GM23338 (cell line): Measurements from ENCODE around the gene MTCL1. TPM values are rescaled to one million over a fixed set of nuclear protein-coding genes. Genes with fewer than 3 reads are reported as not detected.

Experiments
- ATAC-seq: fragments of 200-7000 bp; cut with Tn5 transposase; 3 replicates; pipeline ENCODE4 v1.9.1; 2020
- DNase-seq: peaks from one replicate; pipeline ENCODE4 v3.0.0-alpha.2; 2015; ENCODE audit warnings: low spot score
- H2AFZ ChIP-seq: fragments of 200-600 bp; sonication (generic); 2 replicates; pipeline ENCODE4 v1.8.0; 2016; ENCODE audit warnings: antibody characterized with exemption, mild to moderate bottlenecking, moderate library complexity
- H3F3A ChIP-seq: fragments of 200-600 bp; sonication (generic); replicated peaks from 2 replicates; pipeline ENCODE4 v1.8.0; 2017; ENCODE audit warnings: antibody characterized with exemption, mixed run types, low read depth
- H3K27ac ChIP-seq: fragments of 200-600 bp; sonication (generic); 2 replicates; pipeline ENCODE4 v1.6.1; 2016; ENCODE audit warnings: low read depth
- H3K27me3 ChIP-seq: fragments of 200-600 bp; sonication (generic); 2 replicates; pipeline ENCODE4 v1.8.0; 2016; ENCODE audit warnings: mild to moderate bottlenecking, mixed run types, moderate library complexity; ENCODE audit not compliant: insufficient read depth
- H3K36me3 ChIP-seq: fragments of 200-600 bp; sonication (generic); 2 replicates; pipeline ENCODE4 v1.8.0; 2016; ENCODE audit warnings: mild to moderate bottlenecking; ENCODE audit not compliant: insufficient read depth
- H3K4me1 ChIP-seq: fragments of 200-600 bp; sonication (generic); 2 replicates; pipeline ENCODE4 v1.8.0; 2016; ENCODE audit warnings: mild to moderate bottlenecking, moderate library complexity; ENCODE audit not compliant: insufficient read depth
- H3K4me2 ChIP-seq: fragments of 200-600 bp; sonication (generic); 2 replicates; pipeline ENCODE4 v1.7.1; 2017; ENCODE audit warnings: mixed run types
- H3K4me3 ChIP-seq: fragments of 200-600 bp; sonication (generic); 2 replicates; pipeline ENCODE4 v1.6.1; 2016; ENCODE audit warnings: mixed run types
- H3K79me2 ChIP-seq: fragments of 200-600 bp; sonication (generic); replicated peaks from 2 replicates; pipeline ENCODE4 v1.8.0; 2017; ENCODE audit warnings: mild to moderate bottlenecking; ENCODE audit not compliant: insufficient read depth
- H3K9me2 ChIP-seq: fragments of 200-600 bp; sonication (generic); 2 replicates; pipeline ENCODE4 v1.8.0; 2017; ENCODE audit not compliant: insufficient read depth
- H4K20me1 ChIP-seq: fragments of 200-600 bp; sonication (generic); replicated peaks from 2 replicates; pipeline ENCODE4 v1.8.0; 2017; ENCODE audit warnings: mild to moderate bottlenecking; ENCODE audit not compliant: insufficient read depth
- H3K27ac Mint-ChIP-seq: 2 replicates; pipeline ENCODE4 v1.8.0; 2020; ENCODE audit warnings: inconsistent platforms, mild to moderate bottlenecking, moderate library complexity, mixed read lengths
- H3K27me3 Mint-ChIP-seq: 3 replicates; pipeline ENCODE4 v1.8.0; 2022; ENCODE audit warnings: low read depth, mild to moderate bottlenecking, moderate library complexity, mixed read lengths, inconsistent platforms; ENCODE audit not compliant: insufficient read depth, poor library complexity
- H3K36me3 Mint-ChIP-seq: 3 replicates; pipeline ENCODE4 v1.8.0; 2021; ENCODE audit warnings: low read depth, mild to moderate bottlenecking, inconsistent platforms, moderate library complexity, mixed read lengths
- H3K4me1 Mint-ChIP-seq: 3 replicates; pipeline ENCODE4 v1.8.0; 2020; ENCODE audit warnings: mild to moderate bottlenecking, inconsistent platforms, mixed read lengths
- H3K4me3 Mint-ChIP-seq: 3 replicates; pipeline ENCODE4 v1.8.0; 2021; ENCODE audit warnings: moderate library complexity, mild to moderate bottlenecking, inconsistent platforms, mixed read lengths
- H3K9me3 Mint-ChIP-seq: 3 replicates; pipeline ENCODE4 v1.8.0; 2020; ENCODE audit warnings: moderate library complexity, mild to moderate bottlenecking, inconsistent platforms, mixed read lengths
- CREB1 ChIP-seq: fragments of 250-450 bp; sonication (Bioruptor Pico); IDR thresholded peaks from 2 replicates; pipeline ENCODE4 v1.5.0; 2020; ENCODE audit warnings: low read depth, mild to moderate bottlenecking, moderate library complexity
- CTCF ChIP-seq, 2 experiments: fragments of 200-600 bp in 1 of 2; sonication (generic) in 1 of 2; conservative IDR thresholded peaks; 2 replicates each; pipeline versions ENCODE4 v1.5.1 to v1.6.1; 2016 to 2017; ENCODE audit warnings: antibody characterized with exemption in 2 of 2, low read depth in 2 of 2, mild to moderate bottlenecking in 2 of 2, moderate library complexity in 1 of 2
- ETS1 ChIP-seq: IDR thresholded peaks from 2 replicates; pipeline ENCODE4 v1.6.1; 2016; ENCODE audit warnings: antibody characterized with exemption
- EZH2 ChIP-seq: fragments of 200-600 bp; sonication (generic); IDR thresholded peaks from one replicate; pipeline ENCODE4 v1.8.0; 2017; ENCODE audit warnings: antibody characterized with exemption, mild to moderate bottlenecking, low read depth; ENCODE audit not compliant: unreplicated experiment
- EZH2phosphoT487 ChIP-seq: fragments of 200-600 bp; sonication (generic); IDR thresholded peaks from one replicate; pipeline ENCODE4 v1.8.1; 2018; ENCODE audit warnings: antibody characterized with exemption; ENCODE audit not compliant: unreplicated experiment
- JUNB ChIP-seq: IDR thresholded peaks from one replicate; pipeline ENCODE4 v1.6.1; 2016; ENCODE audit warnings: antibody characterized with exemption; ENCODE audit not compliant: unreplicated experiment
- NANOG ChIP-seq: IDR thresholded peaks from 2 replicates; pipeline ENCODE4 v1.6.1; 2016; ENCODE audit warnings: antibody characterized with exemption, borderline replicate concordance
- STAT1 ChIP-seq: IDR thresholded peaks from one replicate; pipeline ENCODE4 v1.6.1; 2016; ENCODE audit warnings: antibody characterized with exemption; ENCODE audit not compliant: unreplicated experiment
- ZNF114 ChIP-seq: fragments of 250-450 bp; sonication (Bioruptor Pico); IDR thresholded peaks from 2 replicates; pipeline ENCODE4 v1.5.0; 2020; ENCODE audit warnings: mild to moderate bottlenecking, moderate library complexity
- ZNF331 ChIP-seq: fragments of 250-450 bp; sonication (Bioruptor Pico); IDR thresholded peaks from 2 replicates; pipeline ENCODE4 v1.5.0; 2020; ENCODE audit warnings: low read depth, mild to moderate bottlenecking, moderate library complexity
- ZNF462 ChIP-seq: fragments of 250-450 bp; sonication (Bioruptor Pico); IDR thresholded peaks from 2 replicates; pipeline ENCODE4 v1.5.0; 2020; ENCODE audit warnings: mild to moderate bottlenecking, moderate library complexity
- polyA plus RNA-seq: library from polyadenylated mRNA; unstranded; fragments of >200 nt; fragmentation: Nextera tagmentation; extraction: Ambion mirVana; gene quantifications from 2 replicates; pipeline ENCODE4 v1.2.1, GENCODE V29; 2016
- total RNA-seq: library from RNA; depleted of rRNA; stranded (reverse); fragments of >200 nt; shearing (Covaris generic); gene quantifications from 2 replicates; pipeline ENCODE4 v1.2.3, GENCODE V29; 2014

Gene MTCL1
- total and polyA plus RNA-seq, 2 experiments from 2014 or later: 14.4 to 45.0 TPM

- TF ChIP-seq NANOG: no peak
- TF ChIP-seq EZH2phosphoT487: no peak
- no peak for TF ChIP-seq CTCF (conservative IDR thresholded peaks at IDR 0.05; ENCODE audit: low read depth in 2 of 2)
- TF ChIP-seq CREB1: no peak
- TF ChIP-seq STAT1: no peak
Measured at GRCh38 chr18:8854550-8854949, 149.2 kb downstream of the MTCL1 start (continued).

GRCh38 chr18:8854962-8855361 lies 149.6 kb downstream of the MTCL1 start:
- no peak overlapping the region for H3K4me3 ChIP-seq
- no peak overlapping the region for H3K27ac ChIP-seq
- no peaks in the 10 kb centered on the region for H3K79me2 ChIP-seq
- DNase-seq (no peak), ATAC-seq (no peak)
- no peak overlapping the region for H3K4me3 Mint-ChIP-seq
- H3K9me2 ChIP-seq: no peaks in the 10 kb centered on the region
- H3K36me3 ChIP-seq: no peaks in the 10 kb centered on the region
- H4K20me1 ChIP-seq: no peaks in the 10 kb centered on the region
- no peaks in the 10 kb centered on the region for H3K9me3 Mint-ChIP-seq
- no peaks in the 10 kb centered on the region for H3F3A ChIP-seq
- no peak overlapping the region for H3K4me2 ChIP-seq
- H3K4me1 Mint-ChIP-seq: peaks cover 17% of the 10 kb centered on the region
- peaks cover 6% of the 10 kb centered on the region; the same call in 1 of the 2 replicates for H3K4me1 ChIP-seq
- H3K27me3 ChIP-seq: no peaks in the 10 kb centered on the region
- 0 out of 2 replicates have a peak overlapping the region, but pooled peaks have one; percentile 8 for H2AFZ ChIP-seq
- no peaks in the 10 kb centered on the region; the same call in 2 of the 3 replicates for H3K36me3 Mint-ChIP-seq
- H3K27me3 Mint-ChIP-seq: peaks cover 3% of the 10 kb centered on the region
- H3K27ac Mint-ChIP-seq: no peak overlapping the region
- TF ChIP-seq JUNB: no peak
- no peak for TF ChIP-seq EZH2
- no peak for TF ChIP-seq ZNF331 (CRISPR knock-in tag)
- no peak for TF ChIP-seq NANOG
- no peak for TF ChIP-seq ZNF462 (CRISPR knock-in tag)
- no peak for TF ChIP-seq ZNF114 (CRISPR knock-in tag)
- TF ChIP-seq CTCF (conservative IDR thresholded peaks at IDR 0.05; ENCODE audit: low read depth in 2 of 2): no peak
- TF ChIP-seq ETS1: no peak
